ENCODE measurements around the gene HM13. TPM values are rescaled to one million over a fixed set of nuclear protein-coding genes. Genes with fewer than 3 reads are reported as not detected.

HM13 gene
- total and polyA plus RNA-seq, 2 of the 13 experiments (the other 11 are each of a cell fraction or from before 2014, with no cell fraction given) = 118 to 243 TPM

DNA sequence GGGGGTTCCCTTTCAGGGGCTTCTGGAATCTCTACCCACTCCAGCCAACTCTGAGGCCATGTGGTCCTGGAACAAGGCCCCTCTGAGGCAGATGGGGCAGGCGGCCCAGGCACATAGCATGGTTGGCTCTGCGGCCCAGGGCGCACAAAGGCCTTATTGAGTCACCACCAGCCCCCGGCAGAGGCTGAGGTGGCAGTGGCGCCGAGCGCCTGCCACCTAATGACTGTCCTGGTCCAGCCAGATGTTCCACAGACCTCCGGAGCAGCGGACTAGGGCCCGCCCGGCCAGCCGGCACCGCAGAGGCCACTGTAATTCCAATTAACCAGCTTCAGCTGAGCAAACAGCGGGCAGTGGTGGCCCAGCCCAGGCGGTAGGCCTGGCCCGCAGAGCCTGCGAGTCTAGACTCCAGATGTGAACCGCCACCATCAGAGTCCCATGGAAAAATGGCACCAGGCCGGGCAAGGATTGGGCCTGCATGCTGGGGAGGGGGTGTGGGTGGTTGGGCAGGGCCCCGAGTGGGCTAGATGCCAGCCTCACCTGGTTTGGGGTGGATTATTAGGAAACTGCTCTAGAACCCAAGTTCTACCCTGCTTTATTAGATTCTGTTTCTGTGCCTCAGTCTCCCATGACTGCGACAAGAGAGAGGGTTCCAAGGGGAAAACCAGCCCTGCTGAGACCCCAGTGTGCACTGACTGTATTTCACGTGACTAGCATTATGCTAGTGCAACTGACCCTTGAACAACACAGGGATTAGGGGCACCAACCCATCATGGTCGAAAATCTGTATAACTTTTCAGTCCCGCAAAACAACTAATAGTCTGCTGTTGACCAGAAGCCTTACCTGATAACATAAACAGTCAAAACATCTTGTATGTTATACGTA lies 56.7 kb downstream of the HM13 start (continued):
- TF ChIP-seq ZNF501 (CRISPR knock-in tag; IDR thresholded peaks at IDR 0.05) (no peak), RFX5 (IDR thresholded peaks at IDR 0.05; ENCODE audit: low read depth, low read length) (no peak), HIVEP1 (CRISPR knock-in tag; IDR thresholded peaks at IDR 0.05) (peak; percentile 11; the same call in 1 of the 2 replicates), ZNF672 (CRISPR knock-in tag; IDR thresholded peaks at IDR 0.05) (no peak), POLR2A (IDR thresholded peaks at IDR 0.05; ENCODE audit: insufficient read depth in 1 of 2, low read depth in 2 of 2, low read length in 2 of 2) (peak in 1 of 2 experiments; percentile 26; a peak in 1 of 4 replicates), RAD21 (CRISPR knock-in tag; IDR thresholded peaks at IDR 0.05) (peak; percentile 27; the same call in 1 of the 2 replicates), ZNF136 (CRISPR knock-in tag; IDR thresholded peaks at IDR 0.05; ENCODE audit: low read depth) (no peak), SOX13 (IDR thresholded peaks at IDR 0.05) (no peak), SOX13 (CRISPR knock-in tag; conservative IDR thresholded peaks at IDR 0.05 in 1 of 2, IDR thresholded peaks at IDR 0.05 in 1 of 2) (no peak), ZNF772 (CRISPR knock-in tag; IDR thresholded peaks at IDR 0.05) (peak; percentile 44; the same call in 1 of the 2 replicates), ASH2L (IDR thresholded peaks at IDR 0.05; ENCODE audit: insufficient read length, low read depth, low read length) (no peak), GATAD1 (CRISPR knock-in tag; IDR thresholded peaks at IDR 0.05) (no peak), SSRP1 (CRISPR knock-in tag; IDR thresholded peaks at IDR 0.05) (0 out of 2 replicates have a peak, but pooled peaks have one; percentile 51), BCLAF1 (IDR thresholded peaks at IDR 0.05) (no peak), CEBPG (CRISPR knock-in tag; IDR thresholded peaks at IDR 0.05) (no peak)
- TF ChIP-seq, protein P1, sequence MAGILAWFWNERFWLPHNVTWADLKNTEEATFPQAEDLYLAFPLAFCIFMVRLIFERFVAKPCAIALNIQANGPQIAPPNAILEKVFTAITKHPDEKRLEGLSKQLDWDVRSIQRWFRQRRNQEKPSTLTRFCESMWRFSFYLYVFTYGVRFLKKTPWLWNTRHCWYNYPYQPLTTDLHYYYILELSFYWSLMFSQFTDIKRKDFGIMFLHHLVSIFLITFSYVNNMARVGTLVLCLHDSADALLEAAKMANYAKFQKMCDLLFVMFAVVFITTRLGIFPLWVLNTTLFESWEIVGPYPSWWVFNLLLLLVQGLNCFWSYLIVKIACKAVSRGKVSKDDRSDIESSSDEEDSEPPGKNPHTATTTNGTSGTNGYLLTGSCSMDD (CRISPR knock-in tag; IDR thresholded peaks at IDR 0.05) = peak; percentile 66; the same call in 1 of the 2 replicates
- TF ChIP-seq, protein P2, sequence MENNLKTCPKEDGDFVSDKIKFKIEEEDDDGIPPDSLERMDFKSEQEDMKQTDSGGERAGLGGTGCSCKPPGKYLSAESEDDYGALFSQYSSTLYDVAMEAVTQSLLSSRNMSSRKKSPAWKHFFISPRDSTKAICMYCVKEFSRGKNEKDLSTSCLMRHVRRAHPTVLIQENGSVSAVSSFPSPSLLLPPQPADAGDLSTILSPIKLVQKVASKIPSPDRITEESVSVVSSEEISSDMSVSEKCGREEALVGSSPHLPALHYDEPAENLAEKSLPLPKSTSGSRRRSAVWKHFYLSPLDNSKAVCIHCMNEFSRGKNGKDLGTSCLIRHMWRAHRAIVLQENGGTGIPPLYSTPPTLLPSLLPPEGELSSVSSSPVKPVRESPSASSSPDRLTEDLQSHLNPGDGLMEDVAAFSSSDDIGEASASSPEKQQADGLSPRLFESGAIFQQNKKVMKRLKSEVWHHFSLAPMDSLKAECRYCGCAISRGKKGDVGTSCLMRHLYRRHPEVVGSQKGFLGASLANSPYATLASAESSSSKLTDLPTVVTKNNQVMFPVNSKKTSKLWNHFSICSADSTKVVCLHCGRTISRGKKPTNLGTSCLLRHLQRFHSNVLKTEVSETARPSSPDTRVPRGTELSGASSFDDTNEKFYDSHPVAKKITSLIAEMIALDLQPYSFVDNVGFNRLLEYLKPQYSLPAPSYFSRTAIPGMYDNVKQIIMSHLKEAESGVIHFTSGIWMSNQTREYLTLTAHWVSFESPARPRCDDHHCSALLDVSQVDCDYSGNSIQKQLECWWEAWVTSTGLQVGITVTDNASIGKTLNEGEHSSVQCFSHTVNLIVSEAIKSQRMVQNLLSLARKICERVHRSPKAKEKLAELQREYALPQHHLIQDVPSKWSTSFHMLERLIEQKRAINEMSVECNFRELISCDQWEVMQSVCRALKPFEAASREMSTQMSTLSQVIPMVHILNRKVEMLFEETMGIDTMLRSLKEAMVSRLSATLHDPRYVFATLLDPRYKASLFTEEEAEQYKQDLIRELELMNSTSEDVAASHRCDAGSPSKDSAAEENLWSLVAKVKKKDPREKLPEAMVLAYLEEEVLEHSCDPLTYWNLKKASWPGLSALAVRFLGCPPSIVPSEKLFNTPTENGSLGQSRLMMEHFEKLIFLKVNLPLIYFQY (CRISPR knock-in tag; IDR thresholded peaks at IDR 0.05; ENCODE audit: borderline replicate concordance) = no peak
- TF ChIP-seq, protein P3, sequence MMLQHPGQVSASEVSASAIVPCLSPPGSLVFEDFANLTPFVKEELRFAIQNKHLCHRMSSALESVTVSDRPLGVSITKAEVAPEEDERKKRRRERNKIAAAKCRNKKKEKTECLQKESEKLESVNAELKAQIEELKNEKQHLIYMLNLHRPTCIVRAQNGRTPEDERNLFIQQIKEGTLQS (CRISPR knock-in tag; IDR thresholded peaks at IDR 0.05) = no peak
- TF ChIP-seq, protein P4, sequence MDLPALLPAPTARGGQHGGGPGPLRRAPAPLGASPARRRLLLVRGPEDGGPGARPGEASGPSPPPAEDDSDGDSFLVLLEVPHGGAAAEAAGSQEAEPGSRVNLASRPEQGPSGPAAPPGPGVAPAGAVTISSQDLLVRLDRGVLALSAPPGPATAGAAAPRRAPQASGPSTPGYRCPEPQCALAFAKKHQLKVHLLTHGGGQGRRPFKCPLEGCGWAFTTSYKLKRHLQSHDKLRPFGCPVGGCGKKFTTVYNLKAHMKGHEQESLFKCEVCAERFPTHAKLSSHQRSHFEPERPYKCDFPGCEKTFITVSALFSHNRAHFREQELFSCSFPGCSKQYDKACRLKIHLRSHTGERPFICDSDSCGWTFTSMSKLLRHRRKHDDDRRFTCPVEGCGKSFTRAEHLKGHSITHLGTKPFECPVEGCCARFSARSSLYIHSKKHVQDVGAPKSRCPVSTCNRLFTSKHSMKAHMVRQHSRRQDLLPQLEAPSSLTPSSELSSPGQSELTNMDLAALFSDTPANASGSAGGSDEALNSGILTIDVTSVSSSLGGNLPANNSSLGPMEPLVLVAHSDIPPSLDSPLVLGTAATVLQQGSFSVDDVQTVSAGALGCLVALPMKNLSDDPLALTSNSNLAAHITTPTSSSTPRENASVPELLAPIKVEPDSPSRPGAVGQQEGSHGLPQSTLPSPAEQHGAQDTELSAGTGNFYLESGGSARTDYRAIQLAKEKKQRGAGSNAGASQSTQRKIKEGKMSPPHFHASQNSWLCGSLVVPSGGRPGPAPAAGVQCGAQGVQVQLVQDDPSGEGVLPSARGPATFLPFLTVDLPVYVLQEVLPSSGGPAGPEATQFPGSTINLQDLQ (CRISPR knock-in tag; IDR thresholded peaks at IDR 0.05) = no peak

Measured in HepG2 (cell line).